Liver (tissue), 9 donors: Measurements from ENCODE around the gene PALMD. TPM values are rescaled to one million over a fixed set of nuclear protein-coding genes. Genes with fewer than 3 reads are reported as not detected.

Experiments
- DNase-seq: peaks from one replicate; pipeline ENCODE4 v3.0.0-alpha.2; 2017; ENCODE audit warnings: low spot score
- H3K27ac ChIP-seq, 2 donors: one replicate each; pipeline ENCODE4 v1.7.0; 2013; ENCODE audit warnings: inconsistent platforms in 2 of 2, low read length in 2 of 2, control low read depth in 1 of 2, low read depth in 1 of 2, mild to moderate bottlenecking in 1 of 2
- H3K27me3 ChIP-seq, 4 donors: one replicate each; pipeline versions ENCODE4 v1.6.1 to v1.7.0; 2013; ENCODE audit warnings: low read length in 3 of 4, inconsistent platforms in 1 of 4, mild to moderate bottlenecking in 1 of 4, moderate library complexity in 1 of 4; ENCODE audit not compliant: control insufficient read depth in 4 of 4, insufficient read depth in 4 of 4
- H3K36me3 ChIP-seq, 4 donors: one replicate each; pipeline versions ENCODE4 v1.6.1 to v1.7.0; 2013; ENCODE audit warnings: low read length in 3 of 4, mild to moderate bottlenecking in 3 of 4, low read depth in 1 of 4, moderate library complexity in 1 of 4; ENCODE audit not compliant: control insufficient read depth in 4 of 4, insufficient read depth in 3 of 4
- H3K4me1 ChIP-seq, 4 donors: one replicate each; pipeline versions ENCODE4 v1.6.1 to v1.7.0; 2013; ENCODE audit warnings: low read length in 3 of 4, mild to moderate bottlenecking in 3 of 4, moderate library complexity in 1 of 4; ENCODE audit not compliant: control insufficient read depth in 4 of 4, insufficient read depth in 4 of 4
- H3K4me3 ChIP-seq, 3 donors: one replicate each; pipeline versions ENCODE4 v1.6.1 to v1.7.0; 2013; ENCODE audit warnings: low read length in 3 of 3, control low read depth in 1 of 3, low read depth in 1 of 3, mild to moderate bottlenecking in 1 of 3
- H3K9ac ChIP-seq, 2 donors: one replicate each; pipeline ENCODE4 v1.7.0; 2013; ENCODE audit warnings: low read length in 2 of 2, mild to moderate bottlenecking in 2 of 2, moderate library complexity in 2 of 2, control low read depth in 1 of 2, low read depth in 1 of 2
- H3K9me3 ChIP-seq, 4 donors: one replicate each; pipeline versions ENCODE4 v1.6.1 to v1.7.0; 2013; ENCODE audit warnings: low read length in 3 of 4; ENCODE audit not compliant: control insufficient read depth in 4 of 4
- ATF3 ChIP-seq: IDR thresholded peaks from 2 replicates; pipeline ENCODE4 v1.6.1; 2016; ENCODE audit warnings: antibody characterized with exemption
- CTCF ChIP-seq: fragments of 150-350 bp; IDR thresholded peaks from 2 replicates; pipeline ENCODE4 v1.5.1; 2017; ENCODE audit warnings: improper control_type of control experiment, low read depth, low read length; ENCODE audit not compliant: missing input control
- EGR1 ChIP-seq, 2 donors: IDR thresholded peaks; 2 replicates each; pipeline ENCODE4 v1.6.1; 2016 to 2018; ENCODE audit warnings: antibody characterized with exemption in 2 of 2, low read depth in 2 of 2
- FOXA1 ChIP-seq: IDR thresholded peaks from 2 replicates; pipeline ENCODE4 v1.6.1; 2016; ENCODE audit warnings: antibody characterized with exemption
- FOXA2 ChIP-seq: IDR thresholded peaks from 2 replicates; pipeline ENCODE4 v1.6.1; 2016; ENCODE audit warnings: antibody characterized with exemption
- GABPA ChIP-seq, 2 donors: IDR thresholded peaks in 1 of 2; conservative IDR thresholded peaks in 1 of 2; 2 replicates each; pipeline ENCODE4 v1.6.1; 2016; ENCODE audit warnings: antibody characterized with exemption in 2 of 2, mild to moderate bottlenecking in 1 of 2, moderate library complexity in 1 of 2
- HNF4A ChIP-seq, 2 donors: conservative IDR thresholded peaks; 2 replicates each; pipeline ENCODE4 v1.6.1; 2016; ENCODE audit warnings: antibody characterized with exemption in 2 of 2, mild to moderate bottlenecking in 2 of 2
- HNF4G ChIP-seq: IDR thresholded peaks from 2 replicates; pipeline ENCODE4 v1.6.1; 2016; ENCODE audit warnings: antibody characterized with exemption
- JUND ChIP-seq, 2 donors: IDR thresholded peaks; 2 replicates each; pipeline ENCODE4 v1.6.1; 2016; ENCODE audit warnings: antibody characterized with exemption in 2 of 2
- MAX ChIP-seq: IDR thresholded peaks from 2 replicates; pipeline ENCODE4 v1.6.1; 2016; ENCODE audit warnings: antibody characterized with exemption
- NR2F2 ChIP-seq: IDR thresholded peaks from 2 replicates; pipeline ENCODE4 v1.6.1; 2016; ENCODE audit warnings: antibody characterized with exemption
- RAD21 ChIP-seq, 2 donors: IDR thresholded peaks; 2 replicates each; pipeline ENCODE4 v1.6.1; 2016; ENCODE audit warnings: antibody characterized with exemption in 2 of 2, mild to moderate bottlenecking in 2 of 2
- REST ChIP-seq: IDR thresholded peaks from 2 replicates; pipeline ENCODE4 v1.6.1; 2016; ENCODE audit warnings: antibody characterized with exemption, mild to moderate bottlenecking
- RXRA ChIP-seq, 2 donors: IDR thresholded peaks; 2 replicates each; pipeline ENCODE4 v1.6.1; 2017 to 2018; ENCODE audit warnings: antibody characterized with exemption in 2 of 2, mild to moderate bottlenecking in 1 of 2
- SP1 ChIP-seq: IDR thresholded peaks from 2 replicates; pipeline ENCODE4 v1.6.1; 2018; ENCODE audit warnings: antibody characterized with exemption, mild to moderate bottlenecking
- TAF1 ChIP-seq: conservative IDR thresholded peaks from 2 replicates; pipeline ENCODE4 v1.6.1; 2016; ENCODE audit warnings: antibody characterized with exemption, mild to moderate bottlenecking
- YY1 ChIP-seq: IDR thresholded peaks from 2 replicates; pipeline ENCODE4 v1.6.1; 2016; ENCODE audit warnings: antibody characterized with exemption, mild to moderate bottlenecking
- ZBTB33 ChIP-seq: IDR thresholded peaks from 2 replicates; pipeline ENCODE4 v1.6.1; 2016; ENCODE audit warnings: antibody characterized with exemption
- WGBS: extraction: QIAGEN DNeasy Blood & Tissue Kit; methylation state at CpG from one replicate; pipeline ENCODE4 v1.1.7; 2013; 5-methylcytosine and 5-hydroxymethylcytosine counted together
- polyA plus RNA-seq, 2 donors: library from polyadenylated mRNA; stranded (reverse) in 1 of 2; unstranded in 1 of 2; fragments of 200-250 nt in 1 of 2; fragments of >200 nt in 1 of 2; fragmentation: Nextera tagmentation in 1 of 2; extraction: Ambion mirVana in 1 of 2; gene quantifications; one replicate each; pipeline versions ENCODE4 v1.2.1 to v1.2.3, GENCODE V29; 2013 to 2015
- total RNA-seq, 2 donors: library from RNA; depleted of rRNA; stranded (reverse); fragments of >200 nt; gene quantifications; one replicate each; pipeline ENCODE4 v1.2.3, GENCODE V29; 2014
- donor health status: healthy.
- donor health status: healthy.
- donor health status: healthy.
- donor health status: healthy.
- donor health status: healthy.

PALMD gene
- total and polyA plus RNA-seq, 4 donors: 9.7 to 24.0 (median 19.5) TPM

GRCh38 chr1:99682291-99682751, 36.4 kb downstream of the PALMD start (continued):
- TF ChIP-seq REST (no peak), RAD21 (IDR thresholded peaks at IDR 0.05) (no peak), SP1 (no peak), YY1 (no peak), FOXA2 (no peak), HNF4G (no peak), TAF1 (no peak), FOXA1 (no peak), RXRA (IDR thresholded peaks at IDR 0.05) (no peak)

- Histone ChIP-seq H3K9me3 (no peaks in the 10 kb centered on the region), H3K27ac (peak overlapping the region; percentile 14 to 32), H3K4me3 (no peak overlapping the region), H3K27me3 (no peaks in the 10 kb centered on the region), H3K4me1 (peaks cover 1 to 21% (median 8%) of the 10 kb centered on the region in 4 donors), H3K9ac (no peak overlapping the region), H3K36me3 (peaks cover 0 to 36% (median 22%) of the 10 kb centered on the region in 4 donors)
- WGBS: 9% methylated on average over 6 of the region's 6 CpGs
- TF ChIP-seq TAF1 (no peak), JUND (IDR thresholded peaks at IDR 0.05) (peak in 1 of 2 donors; percentile 65), HNF4G (no peak), FOXA1 (no peak), GABPA (IDR thresholded peaks at IDR 0.05 in 1 of 2, conservative IDR thresholded peaks at IDR 0.05 in 1 of 2) (peak in 1 of 2 donors; percentile 21), MAX (peak; percentile 63), ATF3 (peak; percentile 33), REST (peak; percentile 59), HNF4A (conservative IDR thresholded peaks at IDR 0.05) (peak; percentile 79 to 80), SP1 (peak; percentile 92), ZBTB33 (peak; percentile 68), YY1 (peak; percentile 78), EGR1 (IDR thresholded peaks at IDR 0.05; ENCODE audit: low read depth in 2 of 2) (no peak), RAD21 (IDR thresholded peaks at IDR 0.05) (peak; percentile 79 to 84), FOXA2 (peak; percentile 56), CTCF (peak; percentile 62), RXRA (IDR thresholded peaks at IDR 0.05) (peak; percentile 96), NR2F2 (peak; percentile 55)
- peak; percentile 54 for DNase-seq
Measured at GRCh38 chr1:99685516-99686180, 39.7 kb downstream of the PALMD start.
